ENCODE results near the gene RILPL1.
"Not testable (repeated sequence)": the region's sequence is repeated elsewhere in the genome, so short reads cannot be mapped to it uniquely, and the experiment has no call there.

The RILPL1 gene

GRCh38 chr12:123494124-123494851 lies 39.2 kb downstream of the RILPL1 start:
- DNase-seq (ENCODE audit: low read depth): no peak

GRCh38 chr12:123492339-123493039 lies 41.0 kb downstream of the RILPL1 start:
- DNase-seq (ENCODE audit: low read depth): not testable (repeated sequence)

- no peak for DNase-seq (ENCODE audit: low read depth)
Measured at GRCh38 chr12:123491481-123491880, 42.0 kb downstream of the RILPL1 start.

GRCh38 chr12:123491056-123491455 lies 42.5 kb downstream of the RILPL1 start:
- DNase-seq (ENCODE audit: low read depth): no peak

GRCh38 chr12:123490089-123490488 lies 43.4 kb downstream of the RILPL1 start:
- DNase-seq (ENCODE audit: low read depth): no peak

- no peak for DNase-seq (ENCODE audit: low read depth)
Measured at GRCh38 chr12:123489580-123489979, 43.9 kb downstream of the RILPL1 start.

- no peak for DNase-seq (ENCODE audit: low read depth)
Measured at GRCh38 chr12:123488539-123489230, 44.8 kb downstream of the RILPL1 start.

GRCh38 chr12:123487428-123487827 lies 46.1 kb downstream of the RILPL1 start:
- no peak for DNase-seq (ENCODE audit: low read depth)

- DNase-seq (ENCODE audit: low read depth): no peak
Measured at GRCh38 chr12:123485756-123486155, 47.8 kb downstream of the RILPL1 start.

GRCh38 chr12:123483602-123484248 lies 49.8 kb downstream of the RILPL1 start:
- no peak for DNase-seq (ENCODE audit: low read depth)

GRCh38 chr12:123482876-123483275 lies 50.6 kb downstream of the RILPL1 start:
- DNase-seq (ENCODE audit: low read depth): no peak

- DNase-seq (ENCODE audit: low read depth): not testable (repeated sequence)
Measured at GRCh38 chr12:123481251-123481650, 52.3 kb downstream of the RILPL1 start.

GRCh38 chr12:123479442-123480180 lies 53.9 kb downstream of the RILPL1 start:
- no peak for DNase-seq (ENCODE audit: low read depth)

GRCh38 chr12:123478762-123479161 lies 54.8 kb downstream of the RILPL1 start:
- no peak for DNase-seq (ENCODE audit: low read depth)

- DNase-seq (ENCODE audit: low read depth): no peak
Measured at GRCh38 chr12:123478069-123478468, 55.5 kb downstream of the RILPL1 start.

GRCh38 chr12:123475246-123475703 lies 58.2 kb downstream of the RILPL1 start:
- no peak for DNase-seq (ENCODE audit: low read depth)

GRCh38 chr12:123474485-123475245 lies 58.9 kb downstream of the RILPL1 start:
- no peak for DNase-seq (ENCODE audit: low read depth)

GRCh38 chr12:123472438-123472849 lies 61.1 kb downstream of the RILPL1 start:
- no peak for DNase-seq (ENCODE audit: low read depth)

GRCh38 chr12:123471374-123472068 lies 62.0 kb downstream of the RILPL1 start:
- DNase-seq (ENCODE audit: low read depth): no peak

GRCh38 chr12:123469978-123470377 lies 63.5 kb downstream of the RILPL1 start:
- no peak for DNase-seq (ENCODE audit: low read depth)
